Measurements from ENCODE around the gene NRG3.

The NRG3 gene

DNA sequence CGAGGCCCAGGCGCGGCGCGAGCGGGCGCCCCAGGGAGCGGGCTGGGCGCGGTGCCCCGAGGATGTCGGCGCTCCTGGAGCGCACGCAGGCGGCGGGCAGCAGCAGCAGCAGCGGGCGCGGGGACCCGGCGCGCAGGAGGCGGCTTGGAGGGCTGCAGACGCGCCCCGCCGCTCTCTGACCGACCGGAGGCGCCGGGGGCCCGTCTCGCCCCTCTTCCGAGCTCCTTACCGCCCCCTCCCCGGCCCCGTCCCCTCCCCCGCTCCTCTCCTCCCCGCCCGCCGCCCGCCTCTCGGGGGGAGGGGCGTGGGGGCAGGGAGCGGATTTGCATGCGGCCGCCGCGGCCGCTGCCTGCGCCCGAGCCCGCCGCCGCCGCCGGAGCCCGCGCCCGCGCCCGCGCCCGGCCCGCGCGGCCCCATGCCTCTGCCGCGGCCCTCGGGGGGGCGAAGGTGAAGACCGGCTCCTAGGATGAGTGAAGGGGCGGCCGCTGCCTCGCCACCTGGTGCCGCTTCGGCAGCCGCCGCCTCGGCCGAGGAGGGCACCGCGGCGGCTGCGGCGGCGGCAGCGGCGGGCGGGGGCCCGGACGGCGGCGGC is at the start of gene NRG3:
NRG3 (plus strand) TSS at position 320 of the 592 bp plus-strand sequence.
- no peak for DNase-seq

DNA sequence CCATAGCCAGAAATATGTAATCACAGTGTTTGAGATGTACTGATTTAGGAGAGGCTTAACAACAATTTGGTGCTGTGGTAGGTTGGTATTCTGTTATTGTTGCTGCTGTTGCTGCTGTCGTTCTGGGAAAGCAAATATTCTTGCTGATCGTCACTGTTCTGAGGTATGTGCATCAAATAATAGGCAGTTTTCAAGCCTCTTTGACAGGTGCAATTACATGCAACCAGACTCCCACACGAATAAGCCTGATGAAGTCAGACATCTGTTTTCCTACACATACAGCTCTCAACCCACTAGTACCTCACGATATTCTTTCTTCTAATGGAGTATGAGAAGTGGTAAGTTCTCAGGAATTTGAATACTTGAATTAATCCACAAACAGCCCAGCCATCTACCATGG is 46.7 kb upstream of the NRG3 start:
- DNase-seq, result no peak

DNA sequence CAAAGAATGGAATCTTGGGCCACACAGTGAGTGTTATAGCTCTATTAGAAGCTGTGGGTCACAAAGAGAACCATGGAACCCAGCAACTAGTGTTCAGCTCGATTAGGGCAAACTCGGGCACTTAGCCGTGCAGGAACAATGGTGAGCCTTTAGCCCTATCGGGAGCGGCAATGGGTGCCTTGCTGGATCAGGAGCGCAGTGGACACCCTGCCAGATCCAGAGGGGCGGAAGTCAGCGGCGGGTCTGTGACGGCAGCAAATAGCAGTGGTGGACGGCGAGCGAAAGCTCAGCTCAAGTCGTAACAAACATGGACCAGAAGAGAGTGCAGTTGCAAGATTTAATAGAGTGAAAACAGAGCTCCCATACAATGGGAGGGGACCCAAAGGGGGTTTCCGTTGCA is 43.9 kb upstream of the NRG3 start:
- DNase-seq, result no peak

DNA sequence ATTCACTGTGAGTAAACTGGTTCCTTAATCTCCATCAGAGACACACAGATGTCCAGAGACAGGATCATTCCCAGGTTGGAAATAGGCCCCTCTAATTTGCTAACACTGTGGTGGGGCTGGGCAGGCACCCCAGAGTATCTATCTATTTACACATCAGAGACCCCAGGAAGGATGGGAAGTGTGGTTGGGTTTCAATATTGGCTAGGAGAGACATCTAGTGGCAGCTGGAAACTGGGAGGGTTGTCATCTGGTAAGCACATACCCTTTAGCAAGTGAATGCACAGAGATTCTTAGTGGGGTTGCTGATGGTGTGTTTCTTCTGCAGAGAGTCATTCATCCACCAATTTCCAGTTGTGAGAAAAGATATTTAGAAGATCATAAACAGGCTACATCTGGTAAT is 36.0 kb upstream of the NRG3 start:
- no peak for DNase-seq

DNA sequence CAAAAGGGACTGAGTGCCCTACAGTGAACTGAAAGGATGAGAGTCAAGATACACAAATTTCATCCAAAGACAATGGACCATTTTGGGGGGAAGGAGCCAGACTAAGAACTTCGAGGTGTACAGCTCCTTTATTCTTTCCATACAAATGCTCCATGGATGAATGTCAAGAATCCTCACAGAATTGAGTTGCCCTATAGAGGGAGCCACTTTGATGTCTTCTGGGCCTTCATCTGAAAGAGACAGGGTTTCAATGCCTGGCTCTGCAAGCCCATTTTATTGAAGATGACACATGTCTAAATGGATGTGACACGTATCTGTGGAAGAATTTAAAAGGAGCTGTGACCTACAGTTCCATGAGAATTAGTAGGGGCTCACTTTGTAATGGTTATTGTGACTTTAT is 32.0 kb upstream of the NRG3 start:
- no peak for DNase-seq

DNA sequence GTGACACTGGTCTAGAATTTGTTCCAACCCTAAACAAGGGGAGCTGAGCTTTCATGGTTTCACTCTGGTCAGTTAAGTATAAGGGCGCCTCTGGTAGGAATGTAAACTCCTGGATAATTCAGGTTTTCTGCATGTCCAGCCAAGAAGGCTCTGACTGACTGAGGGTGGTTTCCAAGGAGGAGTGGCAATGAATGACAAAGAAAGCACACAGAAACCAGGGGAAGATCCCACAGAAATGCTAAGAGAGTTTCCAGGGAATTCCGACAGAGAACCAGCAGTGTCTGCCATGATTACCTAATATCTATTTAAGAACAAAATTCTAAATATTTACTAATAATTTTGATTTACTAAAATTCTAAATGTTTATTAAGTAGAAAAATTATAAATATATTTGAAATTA is 27.3 kb upstream of the NRG3 start:
- no peak for DNase-seq

DNA sequence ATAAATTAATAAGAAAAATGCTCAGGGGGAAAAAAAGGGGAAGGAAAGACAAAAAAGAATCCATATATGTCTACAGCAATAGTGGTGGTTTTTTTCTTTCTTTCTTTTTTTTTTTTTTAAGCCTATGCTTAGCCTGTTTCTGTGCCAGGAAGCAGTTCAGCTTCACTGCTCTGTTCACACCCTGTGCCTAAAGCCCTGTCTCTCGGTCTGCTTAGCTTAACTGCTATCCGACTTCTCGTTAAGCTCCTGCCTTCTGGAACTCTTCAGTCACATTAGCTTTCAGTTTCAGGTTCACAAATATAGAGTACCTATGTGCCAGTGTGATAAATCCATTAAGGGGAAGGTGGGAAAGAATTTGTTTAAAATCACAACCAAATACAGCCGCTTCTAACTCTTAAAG is 26.5 kb upstream of the NRG3 start:
- no peak for DNase-seq

DNA sequence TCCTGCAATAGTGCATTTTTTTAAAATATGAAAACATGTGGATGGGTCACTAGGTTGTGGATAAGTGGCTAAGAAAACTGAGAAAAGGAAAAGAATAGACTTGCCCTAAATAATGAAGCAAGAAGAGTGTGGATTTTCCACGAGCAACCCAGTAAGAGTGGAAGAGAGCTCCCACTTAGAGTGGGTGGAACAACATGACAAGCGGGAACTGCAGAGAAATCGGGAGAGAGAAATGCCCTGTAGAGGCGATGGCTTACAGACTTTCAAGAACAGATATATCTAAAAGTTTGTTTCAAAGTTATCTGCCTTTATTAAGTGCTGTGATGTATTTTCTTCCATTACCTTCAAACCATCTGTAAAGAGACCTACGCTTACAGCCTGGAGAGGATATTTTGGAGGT is 26.1 kb upstream of the NRG3 start:
- no peak for DNase-seq

DNA sequence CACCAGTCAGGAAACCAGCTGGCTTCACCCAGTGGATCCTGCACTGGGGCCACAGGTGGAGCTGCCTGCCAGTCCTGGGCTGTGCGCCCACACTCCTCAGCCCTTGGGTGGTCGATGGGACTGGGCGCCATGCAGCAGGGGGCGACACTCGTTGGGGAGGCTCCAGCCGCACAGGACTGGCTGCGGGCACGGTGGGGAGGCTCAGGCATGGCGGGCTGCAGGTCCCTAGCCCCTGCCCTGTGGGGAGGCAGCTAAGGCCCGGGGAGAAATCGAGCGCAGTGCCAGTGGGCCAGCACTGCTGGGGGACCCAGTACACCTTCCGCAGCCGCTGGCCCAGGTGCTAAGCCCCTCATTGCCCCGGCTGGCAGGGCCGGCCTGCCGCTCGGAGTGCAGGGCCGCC is 12.4 kb upstream of the NRG3 start:
- DNase-seq, result no peak

DNA sequence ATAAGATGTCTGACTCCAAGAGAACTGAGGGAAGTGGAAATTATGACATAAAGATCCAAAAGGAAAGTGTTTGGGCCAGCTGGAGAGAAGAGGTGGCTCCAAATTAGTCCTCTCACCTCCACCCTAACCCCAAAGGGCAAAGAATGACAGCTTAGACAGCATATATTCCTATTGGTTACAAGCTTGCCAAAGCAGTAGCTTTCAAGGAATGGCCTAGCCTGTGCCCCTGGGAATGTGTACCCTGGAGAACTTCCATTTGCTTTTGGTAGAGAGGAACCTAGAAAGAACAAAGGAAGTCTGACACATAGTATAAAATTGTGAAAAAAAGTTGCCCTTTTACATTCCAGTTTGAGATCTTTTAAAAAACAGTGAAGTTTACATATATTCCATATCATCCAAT is 11.2 kb upstream of the NRG3 start:
- no peak for DNase-seq

DNA sequence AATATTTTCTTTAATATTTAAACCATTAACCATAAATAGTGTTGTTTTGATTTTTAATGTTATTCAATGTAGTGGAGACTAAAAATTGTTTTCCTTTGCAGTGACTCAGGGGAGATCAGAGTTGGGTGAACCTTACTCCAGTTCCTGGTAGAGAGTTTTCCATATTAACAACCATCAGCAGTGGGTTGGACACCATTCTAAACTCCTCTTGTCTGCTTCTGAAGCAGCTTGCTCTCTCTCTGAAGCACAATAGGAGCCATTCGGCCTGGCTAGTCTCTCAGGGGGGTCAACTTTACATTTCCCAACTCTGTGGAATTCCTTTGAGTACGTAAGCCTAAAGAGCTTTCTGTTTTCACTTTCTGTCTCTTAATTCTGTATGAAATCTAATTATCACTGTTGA is 9.4 kb upstream of the NRG3 start:
- no peak for DNase-seq

DNA sequence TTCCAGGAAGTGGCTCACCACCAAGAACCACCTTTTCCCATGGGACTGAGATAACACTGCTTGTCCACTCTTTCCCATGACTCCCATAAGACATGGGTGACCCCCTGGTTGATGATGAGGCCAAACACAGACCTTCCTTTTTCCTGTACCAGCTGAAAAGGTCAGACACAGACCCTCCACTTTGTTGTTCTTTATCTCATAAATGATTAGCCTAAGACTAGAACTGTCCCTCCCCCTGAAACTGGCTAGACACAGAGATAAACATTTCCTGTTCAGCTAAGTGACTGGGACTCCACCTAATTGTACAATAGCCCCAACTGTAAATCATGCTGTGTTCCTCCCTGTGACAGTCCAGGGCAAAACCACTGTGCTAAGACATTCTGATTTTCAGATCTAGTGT is 8.2 kb upstream of the NRG3 start:
- DNase-seq, result no peak

DNA sequence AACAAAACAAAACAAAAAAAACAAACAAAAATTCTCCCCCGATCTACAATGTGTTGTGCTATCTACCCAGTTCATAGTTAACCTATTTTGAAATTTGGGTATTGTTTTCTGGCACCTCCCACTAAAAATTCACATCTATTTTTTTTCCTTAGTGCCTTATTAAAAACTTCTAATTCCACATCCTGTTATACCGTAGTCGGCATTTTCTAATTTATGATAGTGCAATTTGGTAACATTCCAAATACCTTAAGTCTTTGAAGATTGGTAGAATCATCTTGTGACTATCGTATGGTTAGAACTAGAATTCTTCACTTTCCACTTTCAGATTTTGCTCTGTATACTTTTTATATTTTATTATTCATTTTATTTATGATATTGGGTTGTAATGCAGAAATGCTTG is 4.5 kb upstream of the NRG3 start:
- DNase-seq, result no peak

DNA sequence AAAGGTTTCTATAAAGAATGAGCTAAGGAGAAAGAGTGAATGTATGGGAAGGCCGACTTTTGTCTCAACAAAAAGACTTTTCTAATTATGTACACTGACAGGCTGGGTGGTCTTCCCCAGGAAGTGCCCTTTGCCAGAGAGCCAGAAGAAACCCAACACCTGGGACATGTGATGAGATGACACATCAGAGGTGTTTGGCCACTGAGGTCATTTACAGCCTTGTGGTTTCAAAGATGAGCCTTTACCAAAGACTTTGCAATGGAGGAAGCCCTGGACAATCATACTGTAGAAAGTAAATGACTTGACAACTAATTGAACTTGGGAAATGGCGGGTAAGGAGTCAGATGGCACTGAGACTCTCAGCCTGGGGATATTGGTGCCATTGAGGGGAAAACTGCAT is 3.4 kb upstream of the NRG3 start:
- DNase-seq, result no peak

DNA sequence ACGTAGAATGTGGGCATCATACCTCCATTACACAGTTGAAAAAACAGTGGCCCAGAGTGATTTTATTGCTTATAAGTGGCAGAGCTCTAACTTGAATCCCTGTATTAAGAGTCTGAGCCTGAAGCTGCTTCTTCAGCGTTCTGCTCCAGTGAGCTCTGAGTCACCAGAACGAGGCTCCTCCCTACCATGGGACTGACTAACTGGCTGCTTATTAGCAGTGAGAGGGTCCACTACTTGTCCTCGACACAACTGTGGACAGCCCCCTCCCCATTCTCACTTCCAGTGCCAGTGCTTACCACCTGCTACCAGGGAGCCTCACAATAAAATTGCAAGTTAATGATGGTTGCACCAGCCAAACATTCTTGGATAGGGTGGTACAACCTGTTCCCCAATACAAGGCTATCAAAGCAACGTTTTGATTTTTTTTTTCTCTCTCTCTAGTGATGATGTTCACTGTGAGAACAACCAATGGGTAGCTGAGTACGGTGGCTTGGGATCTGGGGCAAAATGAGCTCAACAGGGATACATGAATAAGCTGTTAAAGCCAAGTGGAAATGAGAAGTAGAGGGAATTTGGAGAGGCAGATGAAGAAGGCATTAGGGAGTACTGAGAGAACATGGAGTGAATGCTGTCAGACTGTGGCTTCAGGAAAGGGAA is 2.7 kb upstream of the NRG3 start:
- DNase-seq, result no peak

DNA sequence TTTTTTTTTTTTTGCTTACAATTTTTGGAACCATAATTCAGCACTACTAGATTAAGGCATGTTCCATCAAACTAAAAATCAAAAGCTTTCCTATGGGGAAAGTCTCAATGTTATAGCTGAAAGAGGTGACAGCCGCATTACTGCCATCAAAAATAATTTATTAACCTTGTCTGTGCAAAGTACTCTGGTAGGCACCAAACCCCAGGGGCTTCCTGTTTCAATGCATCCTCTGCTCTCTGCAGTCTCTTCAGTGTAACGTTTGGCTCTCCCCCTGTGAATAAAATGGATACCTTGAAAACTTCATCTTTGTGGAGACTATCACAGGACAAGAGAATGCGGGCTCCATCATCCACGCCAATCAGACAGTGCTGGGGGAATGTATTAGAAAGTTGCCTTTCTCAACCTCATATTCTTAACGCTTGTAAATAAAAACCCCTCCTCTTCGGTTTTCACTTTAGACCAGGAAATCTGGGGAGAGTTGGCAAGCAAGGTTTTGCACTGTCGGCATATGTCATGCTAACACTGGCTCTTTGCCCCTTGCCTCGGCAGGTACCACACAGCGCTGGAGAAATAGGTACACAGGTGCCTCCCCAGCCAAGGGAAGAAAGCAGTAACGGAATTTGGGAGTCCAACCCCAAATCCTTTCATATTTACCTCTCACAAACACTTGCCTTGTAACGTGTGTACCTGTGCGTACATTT is 1.6 kb upstream of the NRG3 start:
- no peak for DNase-seq

DNA sequence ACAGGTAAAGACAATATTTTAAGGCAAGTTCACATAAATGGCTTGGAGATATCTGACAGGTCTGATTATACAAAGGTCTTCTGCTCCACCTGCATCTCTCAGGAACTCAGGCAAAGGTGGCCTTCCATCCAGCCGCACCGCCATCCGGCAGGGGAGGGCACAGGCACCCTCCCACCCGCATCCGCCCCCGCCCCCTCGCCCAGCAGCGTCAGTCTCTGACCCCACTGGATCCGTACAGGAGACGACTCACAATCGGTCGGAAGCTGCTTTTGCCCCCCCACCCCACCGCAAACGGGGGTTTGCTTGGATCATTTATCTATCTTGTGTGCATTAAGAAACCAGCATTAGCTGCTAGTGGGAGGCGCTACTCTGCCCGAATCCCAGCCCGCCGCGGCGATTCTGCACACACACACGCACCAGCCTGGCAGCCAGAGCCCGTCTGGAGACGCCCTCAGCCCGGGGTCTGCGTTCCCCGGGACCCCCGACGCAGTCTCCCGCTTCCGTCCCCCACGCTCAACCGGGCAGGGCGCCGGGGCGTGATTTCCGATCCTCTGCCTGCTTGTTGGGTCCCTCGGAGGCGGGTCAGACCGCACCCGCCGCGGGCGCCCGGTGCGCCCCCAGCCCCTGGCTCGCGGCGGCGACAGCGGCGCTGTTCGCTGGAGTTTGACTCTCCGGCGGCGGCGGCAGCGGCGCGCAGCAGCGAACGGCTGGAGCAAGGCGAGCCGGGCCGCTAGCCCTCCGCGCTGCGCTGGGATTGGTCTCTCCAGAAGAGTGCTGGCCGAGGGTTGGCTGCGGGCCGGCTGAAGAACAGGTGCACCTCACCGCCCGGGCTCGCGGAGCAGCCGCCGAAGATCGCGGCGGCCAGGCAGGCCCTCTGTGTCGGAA is 820 bp upstream of the NRG3 start:
- no peak for DNase-seq

DNA sequence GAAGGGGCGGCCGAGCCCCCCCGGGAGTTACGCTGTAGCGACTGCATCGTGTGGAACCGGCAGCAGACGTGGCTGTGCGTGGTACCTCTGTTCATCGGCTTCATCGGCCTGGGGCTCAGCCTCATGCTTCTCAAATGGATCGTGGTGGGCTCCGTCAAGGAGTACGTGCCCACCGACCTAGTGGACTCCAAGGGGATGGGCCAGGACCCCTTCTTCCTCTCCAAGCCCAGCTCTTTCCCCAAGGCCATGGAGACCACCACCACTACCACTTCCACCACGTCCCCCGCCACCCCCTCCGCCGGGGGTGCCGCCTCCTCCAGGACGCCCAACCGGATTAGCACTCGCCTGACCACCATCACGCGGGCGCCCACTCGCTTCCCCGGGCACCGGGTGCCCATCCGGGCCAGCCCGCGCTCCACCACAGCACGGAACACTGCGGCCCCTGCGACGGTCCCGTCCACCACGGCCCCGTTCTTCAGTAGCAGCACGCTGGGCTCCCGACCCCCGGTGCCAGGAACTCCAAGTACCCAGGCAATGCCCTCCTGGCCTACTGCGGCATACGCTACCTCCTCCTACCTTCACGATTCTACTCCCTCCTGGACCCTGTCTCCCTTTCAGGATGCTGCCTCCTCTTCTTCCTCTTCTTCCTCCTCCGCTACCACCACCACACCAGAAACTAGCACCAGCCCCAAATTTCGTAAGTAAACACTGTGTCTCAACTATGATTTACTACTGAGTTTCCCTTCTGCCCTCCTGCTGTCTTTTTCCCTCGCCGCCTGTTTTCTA is 666 bp downstream of the NRG3 start:
- no peak for DNase-seq

DNA sequence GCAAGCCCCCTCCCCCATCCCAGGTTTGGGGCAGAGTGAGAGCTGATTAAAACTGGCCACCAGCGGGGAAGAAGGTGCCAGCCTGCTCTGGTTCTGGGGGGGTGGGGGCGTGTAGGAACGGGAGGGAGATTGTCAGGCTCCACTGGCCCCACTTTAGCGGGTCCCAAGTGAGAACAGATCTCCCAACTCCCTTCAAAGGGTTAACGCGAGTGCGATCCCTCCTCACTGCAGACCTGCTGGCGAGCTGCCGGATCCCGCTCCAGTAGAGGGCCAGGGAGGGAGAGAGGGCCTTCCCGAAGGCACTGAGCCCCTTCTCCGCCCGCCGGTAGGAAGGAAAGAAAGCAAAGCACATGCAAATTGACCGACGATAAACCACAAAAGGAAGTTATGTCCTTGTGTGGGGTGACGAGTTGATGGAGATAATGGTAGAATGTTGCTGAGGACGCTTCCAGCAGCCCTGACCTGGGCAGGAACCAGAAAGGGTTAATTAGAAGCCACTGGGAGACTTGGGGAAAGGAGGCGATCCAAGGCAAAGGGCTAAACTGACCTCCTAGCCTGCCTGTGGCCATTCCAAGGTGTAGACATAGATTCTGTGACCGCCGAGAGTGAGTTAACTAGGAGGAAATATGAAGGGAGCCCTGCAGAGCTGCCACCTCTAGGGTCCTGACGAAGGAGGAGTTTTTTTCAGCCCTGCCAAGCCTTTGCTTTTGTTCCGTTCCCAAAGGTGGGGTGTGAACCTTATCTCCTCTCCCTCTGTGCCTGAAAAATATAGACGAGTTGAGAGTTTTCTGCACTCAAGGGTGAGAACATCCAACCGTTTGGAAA is 1.5 kb downstream of the NRG3 start:
- no peak for DNase-seq

DNA sequence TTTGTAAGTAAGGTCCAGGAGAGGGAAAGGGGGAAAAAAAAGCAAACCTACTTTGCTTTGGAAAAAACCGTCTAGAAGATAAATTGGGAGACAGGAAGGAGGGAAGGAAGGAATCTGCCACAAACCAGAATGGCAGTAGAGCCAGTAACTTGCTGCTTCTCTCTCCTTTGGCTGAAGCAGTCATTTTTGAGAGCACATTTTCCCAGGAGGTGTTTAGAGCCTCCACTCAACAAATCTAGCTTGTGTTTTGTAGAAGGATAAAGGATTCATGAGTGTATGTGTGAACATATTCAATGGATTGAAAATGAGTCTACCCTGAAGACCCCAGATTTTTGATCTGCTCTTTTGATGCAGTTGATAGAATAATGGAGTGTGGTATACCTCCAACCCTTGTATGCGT is 2.6 kb downstream of the NRG3 start:
- DNase-seq, result no peak

DNA sequence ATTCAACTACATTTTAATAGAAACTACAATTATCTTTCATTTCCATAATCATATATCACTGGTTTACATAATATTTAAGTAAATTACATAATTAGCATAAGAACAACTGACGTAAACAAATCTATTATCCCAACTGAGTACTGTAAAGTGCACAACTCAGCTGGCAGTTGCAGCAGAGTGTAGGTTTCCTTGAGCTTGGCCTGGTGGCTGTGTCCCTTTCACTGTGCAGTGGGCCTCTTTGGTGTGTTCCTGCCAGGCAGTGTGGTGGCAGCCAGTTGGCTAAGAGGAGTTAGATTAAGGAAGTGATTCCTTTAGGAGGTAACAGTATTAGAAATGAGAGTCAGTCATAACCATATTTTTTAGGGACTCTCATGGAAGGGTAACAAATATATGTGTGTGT is 7.0 kb downstream of the NRG3 start:
- DNase-seq, result no peak

DNA sequence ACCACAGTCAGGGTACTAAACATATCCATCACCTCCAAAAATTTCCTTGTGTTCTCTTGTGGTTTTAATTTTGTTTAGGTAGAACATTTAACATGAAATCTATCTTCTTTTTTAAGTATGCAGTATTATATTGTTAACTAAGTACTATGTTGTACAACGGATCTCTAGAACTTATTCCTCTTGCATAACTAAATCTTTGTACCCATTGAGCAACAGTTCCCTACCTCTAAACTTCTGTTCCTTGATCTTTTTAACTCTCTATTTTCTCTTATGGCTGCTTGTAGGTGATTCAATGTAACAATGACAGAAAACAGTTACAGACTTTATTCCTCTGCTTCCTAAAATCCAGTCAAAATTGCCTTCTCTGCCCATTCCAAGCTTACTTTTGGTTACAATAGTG is 9.9 kb downstream of the NRG3 start:
- DNase-seq, result no peak

All from activated effector memory CD4-positive, alpha-beta T cell treated with Interleukin-2 at 50 U/mL for 16 hours (primary cell).